Measurements from ENCODE around the gene ARPIN. TPM values are rescaled to one million over a fixed set of nuclear protein-coding genes. Genes with fewer than 3 reads are reported as not detected.
"Not testable (repeated sequence)": the region's sequence is repeated elsewhere in the genome, so short reads cannot be mapped to it uniquely, and the experiment has no call there.

The ARPIN gene
- total RNA-seq, 2 experiments from 2014 or later: not detected

- no peaks in the 10 kb centered on the region for H3K27me3 Mint-ChIP-seq
- peak within 1 kb of the TSS; percentile 98 for H3K4me3 Mint-ChIP-seq
- H3K27ac Mint-ChIP-seq: peak within 1 kb of the TSS; percentile 97
- no peaks in the 10 kb centered on the region for H3K9me3 Mint-ChIP-seq (ENCODE audit: low read depth)
- H3K36me3 Mint-ChIP-seq (ENCODE audit: low read depth): peaks cover 6% of the 10 kb centered on the region
- peak; percentile 82 for ATAC-seq
- CTCF ChIA-PET: interaction anchor here (0.5 to 6.6 kb wide), 7 partner anchors 20 to 468 kb away, joined by 3 to 51 read pairs (median 3); no protein-coding TSS in a partner anchor
- POLR2A ChIA-PET: interaction anchor here (0.9 to 1.4 kb wide), 7 partner anchors 19 to 339 kb away, joined by 3 to 5 read pairs (median 4); no protein-coding TSS in a partner anchor
- intact Hi-C loops (cut with DNase I, micrococcal nuclease): loop anchor here (1.0 to 5.0 kb wide), 16 partner anchors 107 to 1272 kb away; partner anchors contain the start of genes NGRN (in 2 of the 2), ZNF710 (in 2 of the 2), AEN (in 1 of the 2) and GDPGP1 (in 1 of the 2)
- peaks cover 43% of the 10 kb centered on the region for H3K4me1 Mint-ChIP-seq
- DNase-seq: peak; percentile 96
Measured at GRCh38 chr15:89893696-89894447, 18.9 kb downstream of the ARPIN start, which contains the start of gene AP3S2. TSS of gene AP3S2 (minus strand) at chr15:89893994. CDS start at chr15:89893949, 45 bp downstream.

GRCh38 chr15:89893027-89893426, 19.7 kb downstream of the ARPIN start:
- Mint-ChIP-seq H3K27me3 (no peaks in the 10 kb centered on the region), H3K27ac (peak overlapping the region; percentile 97), H3K36me3 (ENCODE audit: low read depth) (peaks cover 13% of the 10 kb centered on the region), H3K4me1 (peaks cover 47% of the 10 kb centered on the region), H3K4me3 (peak overlapping the region; percentile 98), H3K9me3 (ENCODE audit: low read depth) (no peaks in the 10 kb centered on the region)
- intact Hi-C loops (cut with DNase I, micrococcal nuclease): loop anchor here (1.0 to 5.0 kb wide), 9 partner anchors 109 to 1271 kb away; partner anchors contain the start of genes AEN (in 1 of the 2), GDPGP1 (in 1 of the 2), HDDC3 (in 1 of the 2) and MESP1 (in 1 of the 2)
- DNase-seq (no peak), ATAC-seq (no peak)
- POLR2A ChIA-PET: interaction anchor here (1.1 kb wide), 1 partner anchor 18 kb away, joined by 3 read pairs; no protein-coding TSS in a partner anchor
- CTCF ChIA-PET: interaction anchor here (6.6 kb wide), 1 partner anchor 19 kb away, joined by 51 read pairs; no protein-coding TSS in a partner anchor

GRCh38 chr15:89888214-89888804, 24.4 kb downstream of the ARPIN start:
- peak overlapping the region; percentile 35 for H3K27ac Mint-ChIP-seq
- H3K9me3 Mint-ChIP-seq (ENCODE audit: low read depth): no peaks in the 10 kb centered on the region
- ChIA-PET POLR2A (no interaction called here), CTCF (interaction anchor here (0.7 to 6.6 kb wide), 13 partner anchors 9 to 189 kb away, joined by 3 to 51 read pairs (median 4); no protein-coding TSS in a partner anchor)
- H3K36me3 Mint-ChIP-seq (ENCODE audit: low read depth): peaks cover 22% of the 10 kb centered on the region
- ATAC-seq (no peak), DNase-seq (no peak)
- H3K4me3 Mint-ChIP-seq: no peak overlapping the region
- intact Hi-C loops (cut with DNase I, micrococcal nuclease): loop anchor here in 1 of 2 experiments (1.0 kb wide), 1 partner anchor 148 kb away; no protein-coding TSS in a partner anchor
- H3K4me1 Mint-ChIP-seq: peaks cover 32% of the 10 kb centered on the region
- no peaks in the 10 kb centered on the region for H3K27me3 Mint-ChIP-seq

GRCh38 chr15:89885611-89886010, 27.1 kb downstream of the ARPIN start:
- no peak for DNase-seq
- H3K9me3 Mint-ChIP-seq (ENCODE audit: low read depth): no peaks in the 10 kb centered on the region
- H3K27ac Mint-ChIP-seq: no peak overlapping the region
- ChIA-PET CTCF (interaction anchor here (1.4 to 2.6 kb wide), 2 partner anchors 9 to 11 kb away, joined by 5 to 21 read pairs; no protein-coding TSS in a partner anchor), POLR2A (no interaction called here)
- H3K4me3 Mint-ChIP-seq: no peak overlapping the region
- H3K4me1 Mint-ChIP-seq: peaks cover 15% of the 10 kb centered on the region
- no peak for ATAC-seq
- intact Hi-C loops (cut with DNase I, micrococcal nuclease): no loop called here
- H3K36me3 Mint-ChIP-seq (ENCODE audit: low read depth): peaks cover 25% of the 10 kb centered on the region
- H3K27me3 Mint-ChIP-seq: no peaks in the 10 kb centered on the region

GRCh38 chr15:89885179-89885578, 27.6 kb downstream of the ARPIN start:
- DNase-seq: not testable (repeated sequence)

GRCh38 chr15:89883518-89883917, 29.2 kb downstream of the ARPIN start:
- H3K4me3 Mint-ChIP-seq: no peak overlapping the region
- DNase-seq (no peak), ATAC-seq (no peak)
- H3K27ac Mint-ChIP-seq: no peak overlapping the region
- ChIA-PET POLR2A (no interaction called here), CTCF (no interaction called here)
- no peaks in the 10 kb centered on the region for H3K27me3 Mint-ChIP-seq
- intact Hi-C loops (cut with DNase I, micrococcal nuclease): no loop called here
- peaks cover 4% of the 10 kb centered on the region for H3K4me1 Mint-ChIP-seq
- H3K9me3 Mint-ChIP-seq (ENCODE audit: low read depth): no peaks in the 10 kb centered on the region
- H3K36me3 Mint-ChIP-seq (ENCODE audit: low read depth): peaks cover 17% of the 10 kb centered on the region

More at GRCh38 chr15:89885179-89885578, 27.6 kb downstream of the ARPIN start:
- H3K9me3 Mint-ChIP-seq (ENCODE audit: low read depth); H3K4me3 Mint-ChIP-seq; H3K27ac Mint-ChIP-seq; intact Hi-C loops (cut with DNase I, micrococcal nuclease); ATAC-seq; POLR2A ChIA-PET; H3K27me3 Mint-ChIP-seq: not testable (repeated sequence)
- CTCF ChIA-PET: interaction anchor here (1.4 to 2.6 kb wide), 2 partner anchors 9 to 10 kb away, joined by 5 to 21 read pairs; no protein-coding TSS in a partner anchor
- Mint-ChIP-seq H3K36me3 (ENCODE audit: low read depth) (peaks cover 25% of the 10 kb centered on the region), H3K4me1 (peaks cover 11% of the 10 kb centered on the region)

GRCh38 chr15:89880727-89881126, 32.0 kb downstream of the ARPIN start:
- Mint-ChIP-seq H3K27ac (no peak overlapping the region), H3K4me1 (peaks cover 2% of the 10 kb centered on the region), H3K36me3 (ENCODE audit: low read depth) (peaks cover 15% of the 10 kb centered on the region), H3K27me3 (no peaks in the 10 kb centered on the region), H3K4me3 (no peak overlapping the region), H3K9me3 (ENCODE audit: low read depth) (no peaks in the 10 kb centered on the region)
- ATAC-seq: no peak
- POLR2A ChIA-PET: no interaction called here
- no peak for DNase-seq
- CTCF ChIA-PET: no interaction called here
- intact Hi-C loops (cut with DNase I, micrococcal nuclease): no loop called here

GRCh38 chr15:89878323-89878722, 34.4 kb downstream of the ARPIN start:
- no peak for ATAC-seq
- CTCF ChIA-PET: interaction anchor here (0.8 to 4.6 kb wide), 4 partner anchors 12 to 142 kb away, joined by 3 to 82 read pairs (median 18); no protein-coding TSS in a partner anchor
- Mint-ChIP-seq H3K27ac (no peak overlapping the region), H3K27me3 (no peaks in the 10 kb centered on the region), H3K9me3 (ENCODE audit: low read depth) (no peaks in the 10 kb centered on the region), H3K36me3 (ENCODE audit: low read depth) (peaks cover 17% of the 10 kb centered on the region), H3K4me3 (no peak overlapping the region), H3K4me1 (peaks cover 6% of the 10 kb centered on the region)
- intact Hi-C loops (cut with DNase I, micrococcal nuclease): no loop called here
- POLR2A ChIA-PET: interaction anchor here (0.6 kb wide), 1 partner anchor 8 kb away, joined by 5 read pairs; no protein-coding TSS in a partner anchor
- no peak for DNase-seq

GRCh38 chr15:89877083-89877425, 35.7 kb downstream of the ARPIN start:
- peaks cover 6% of the 10 kb centered on the region for H3K4me1 Mint-ChIP-seq
- no peak overlapping the region for H3K27ac Mint-ChIP-seq
- ATAC-seq: no peak
- no peak overlapping the region for H3K4me3 Mint-ChIP-seq
- intact Hi-C loops (cut with DNase I, micrococcal nuclease): no loop called here
- peaks cover 15% of the 10 kb centered on the region for H3K36me3 Mint-ChIP-seq (ENCODE audit: low read depth)
- no peaks in the 10 kb centered on the region for H3K27me3 Mint-ChIP-seq
- POLR2A ChIA-PET: no interaction called here
- DNase-seq: no peak
- CTCF ChIA-PET: interaction anchor here (0.5 to 4.6 kb wide), 20 partner anchors 8 to 375 kb away, joined by 3 to 82 read pairs (median 4); partner anchors contain the start of genes MESP1 and TICRR
- H3K9me3 Mint-ChIP-seq (ENCODE audit: low read depth): no peaks in the 10 kb centered on the region

- no peak for ATAC-seq
Measured at GRCh38 chr15:89876396-89877082, 36.2 kb downstream of the ARPIN start.

More at GRCh38 chr15:89876396-89877082, 36.2 kb downstream of the ARPIN start:
- Mint-ChIP-seq H3K27ac (no peak overlapping the region), H3K36me3 (ENCODE audit: low read depth) (peaks cover 15% of the 10 kb centered on the region), H3K4me1 (peaks cover 6% of the 10 kb centered on the region), H3K4me3 (no peak overlapping the region), H3K9me3 (ENCODE audit: low read depth) (no peaks in the 10 kb centered on the region), H3K27me3 (no peaks in the 10 kb centered on the region)
- ChIA-PET CTCF (interaction anchor here (0.6 to 4.6 kb wide), 18 partner anchors 9 to 301 kb away, joined by 3 to 82 read pairs (median 4); partner anchors contain the start of genes MESP1 and TICRR), POLR2A (interaction anchor here (0.6 kb wide), 1 partner anchor 13 kb away, joined by 3 read pairs; no protein-coding TSS in a partner anchor)
- DNase-seq: no peak
- intact Hi-C loops (cut with DNase I, micrococcal nuclease): no loop called here
